Regular cardiac myocyte (primary cell): ENCODE data around the gene TATDN2. TPM values are rescaled to one million over a fixed set of nuclear protein-coding genes. Genes with fewer than 3 reads are reported as not detected.

Source experiments
- total RNA-seq: library from RNA; depleted of rRNA; stranded (reverse); fragments of >200 nt; gene quantifications from 2 replicates; pipeline ENCODE4 v1.2.3, GENCODE V29; 2014

Gene TATDN2
- 9.0 and 19.0 TPM in 2 replicates for total RNA-seq

GRCh38 chr3:10248184-10248983, at the start of gene TATDN2:
Gene TATDN2 (plus strand): TSS chr3:10248459. CDS start chr3:10249201, 742 bp downstream.

GRCh38 chr3:10292505-10293419, 44.5 kb downstream of the TATDN2 start, which contains the start of gene GHRL:
Gene GHRL (minus strand): TSS chr3:10292947. CDS start chr3:10290180, 2,767 bp downstream.

Other genes with a start within 250 kb of the TATDN2 start
- 6.2 and 31.2 TPM in 2 replicates for gene FANCD2, start 222.0 kb upstream of the TATDN2 start, total RNA-seq
- gene FANCD2OS, start 140.2 kb upstream of the TATDN2 start, total RNA-seq = not detected in 2 replicates
- 126 and 153 TPM in 2 replicates for gene BRK1, start 132.8 kb upstream of the TATDN2 start, total RNA-seq
- 31.9 and 42.2 TPM in 2 replicates for gene VHL, start 106.7 kb upstream of the TATDN2 start, total RNA-seq
- 8.1 and 10.4 TPM in 2 replicates for gene IRAK2, start 83.5 kb upstream of the TATDN2 start, total RNA-seq
- gene GHRL, start 44.5 kb downstream of the TATDN2 start, total RNA-seq = not detected in 2 replicates
- gene SEC13, start 72.7 kb downstream of the TATDN2 start, total RNA-seq = 257 and 467 TPM in 2 replicates